NOMO-1 treated with DMSO at 0.1 percent for 48 hours (cell line): ENCODE results near the gene SYNPR.

Experiments used
- DNase-seq: peaks from one replicate; lab custom pipeline; 2025; ENCODE audit not compliant: unreplicated experiment; lab: John Stamatoyannopoulos, UW

The SYNPR gene

GRCh38 chr3:63467392-63467791 is 189.3 kb downstream of the SYNPR start:
- no peak for DNase-seq

- DNase-seq, result no peak
Measured at GRCh38 chr3:63470745-63471144, 192.6 kb downstream of the SYNPR start.

DNA sequence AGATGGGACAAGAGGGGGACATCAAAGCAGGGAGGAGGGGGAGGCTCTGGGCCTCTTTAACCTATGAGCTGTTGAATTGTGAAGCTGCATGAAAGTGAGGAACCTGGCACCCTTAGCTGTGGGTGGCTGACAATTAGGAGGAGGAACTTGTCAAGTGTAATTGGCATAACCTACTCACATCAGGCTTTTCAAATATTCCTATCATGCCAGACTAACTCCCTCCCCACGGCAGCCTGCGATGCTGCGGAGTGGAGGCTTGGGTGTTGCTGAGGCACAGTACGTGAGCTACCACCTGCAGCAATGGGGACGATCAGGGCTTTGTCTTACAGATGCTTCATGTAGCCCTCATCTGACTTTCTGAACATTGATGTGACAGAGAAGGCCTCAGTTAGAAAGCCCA is 193.7 kb downstream of the SYNPR start:
- DNase-seq, result no peak

- no peak for DNase-seq
Measured at GRCh38 chr3:63473641-63474166, 195.6 kb downstream of the SYNPR start.

DNA sequence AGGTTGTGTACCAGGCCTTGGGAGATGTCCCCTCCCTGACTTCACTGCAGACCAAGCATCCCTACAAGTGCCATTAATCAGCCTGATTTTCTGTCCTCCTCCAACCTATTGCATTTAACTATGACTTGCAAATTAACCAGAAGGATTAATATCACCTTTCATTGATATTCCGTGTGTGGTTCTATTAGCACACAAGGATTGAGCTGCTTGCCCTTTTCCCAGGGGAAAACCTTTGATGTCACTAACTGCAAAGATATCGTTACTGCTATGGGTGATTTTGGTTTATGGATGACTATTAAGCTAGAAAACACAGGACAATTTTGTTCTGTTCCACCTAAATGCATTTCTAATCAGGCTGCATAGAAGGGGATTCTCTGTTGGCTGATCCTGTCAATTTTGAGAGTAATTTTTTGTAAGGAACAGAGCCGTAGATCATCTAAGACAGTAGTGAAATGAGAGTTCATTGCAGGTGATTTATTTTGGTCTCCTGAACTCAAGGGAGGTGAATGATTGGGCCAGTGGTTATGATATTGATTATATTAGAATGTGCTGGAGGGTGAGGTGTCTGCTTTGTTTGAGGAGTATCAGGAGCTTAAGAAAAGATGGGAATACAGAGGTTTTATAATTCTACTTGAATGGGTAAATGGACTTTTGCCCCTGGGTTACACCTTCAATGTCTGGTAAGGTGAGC is 196.9 kb downstream of the SYNPR start:
- DNase-seq, result no peak

DNA sequence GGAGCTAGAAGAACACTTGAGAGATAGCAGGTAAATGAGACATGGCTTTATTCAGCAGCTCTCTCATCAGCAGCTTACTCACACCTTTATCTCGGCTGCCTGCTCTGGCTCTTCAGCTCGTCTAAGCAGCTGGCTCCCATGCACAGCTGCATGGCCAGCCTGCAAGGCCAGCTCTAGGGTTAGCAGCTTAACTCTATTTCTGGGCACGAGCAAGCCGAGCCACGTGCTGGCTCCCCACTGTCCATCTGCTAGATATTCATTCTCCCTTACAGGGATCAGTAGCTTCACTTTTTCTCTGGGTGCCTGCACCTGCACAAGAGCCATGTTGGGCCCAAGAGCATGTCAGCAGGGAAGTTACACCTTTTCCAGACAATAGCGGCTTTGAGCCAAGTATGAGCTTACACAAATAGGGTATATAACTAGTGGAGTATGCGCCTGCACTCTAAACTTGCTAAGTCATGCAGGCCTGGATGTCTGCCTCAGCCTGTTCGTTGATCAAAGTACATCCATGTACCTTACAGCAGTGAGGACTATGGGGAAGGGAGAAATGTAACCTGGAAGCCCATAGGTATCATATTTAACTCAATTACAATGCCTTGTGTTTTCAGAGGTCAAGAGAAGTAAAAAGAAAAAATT is 199.5 kb downstream of the SYNPR start:
- no peak for DNase-seq

DNA sequence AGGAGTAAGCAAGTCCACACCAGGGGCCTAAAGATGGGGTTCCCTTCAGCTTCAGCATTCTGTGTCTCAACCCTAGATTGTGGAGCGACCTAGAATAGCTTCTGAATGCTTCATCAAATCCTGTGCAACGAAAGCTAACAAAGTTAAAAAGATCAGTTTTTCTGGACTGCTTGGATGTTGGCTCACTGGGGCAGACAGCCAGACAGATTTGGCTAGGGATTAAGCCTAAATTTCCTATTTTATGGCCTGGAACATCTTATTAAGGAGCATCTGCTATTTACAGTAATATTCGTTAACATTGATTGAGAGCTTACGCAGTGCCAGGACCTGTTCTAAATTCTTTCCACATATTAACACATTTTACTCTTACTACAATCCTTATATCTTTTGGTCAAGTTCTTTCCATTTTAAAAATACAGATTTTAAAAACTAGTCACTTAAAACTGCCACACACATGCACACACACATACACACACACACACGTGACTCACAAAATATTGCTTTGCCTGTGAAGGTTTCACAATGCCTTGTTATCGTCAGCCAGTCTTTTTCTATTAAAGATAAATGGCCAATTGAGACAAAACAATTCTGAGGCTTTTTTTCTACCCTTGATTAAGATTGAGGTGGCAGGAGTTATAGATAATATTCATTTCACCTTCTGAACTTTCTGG is 201.0 kb downstream of the SYNPR start:
- no peak for DNase-seq

DNA sequence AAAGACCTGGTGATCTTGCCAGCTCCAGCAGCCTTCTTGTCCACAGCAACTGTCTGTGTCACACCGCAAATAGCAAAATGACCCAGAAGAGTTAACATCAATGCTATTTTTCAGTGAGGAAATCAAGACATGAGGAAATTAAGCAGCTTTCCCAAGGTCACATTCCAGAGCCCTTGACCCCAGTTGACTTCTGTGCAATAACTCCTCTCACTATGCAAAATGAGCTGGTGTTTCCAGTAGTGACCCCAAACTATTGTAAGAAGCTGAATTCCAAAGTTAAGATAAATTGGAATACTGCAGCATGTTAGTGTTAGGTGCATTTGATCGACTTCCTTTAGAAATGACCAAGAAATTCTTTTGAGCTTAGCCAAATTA is 201.5 kb downstream of the SYNPR start:
- DNase-seq, result no peak

DNA sequence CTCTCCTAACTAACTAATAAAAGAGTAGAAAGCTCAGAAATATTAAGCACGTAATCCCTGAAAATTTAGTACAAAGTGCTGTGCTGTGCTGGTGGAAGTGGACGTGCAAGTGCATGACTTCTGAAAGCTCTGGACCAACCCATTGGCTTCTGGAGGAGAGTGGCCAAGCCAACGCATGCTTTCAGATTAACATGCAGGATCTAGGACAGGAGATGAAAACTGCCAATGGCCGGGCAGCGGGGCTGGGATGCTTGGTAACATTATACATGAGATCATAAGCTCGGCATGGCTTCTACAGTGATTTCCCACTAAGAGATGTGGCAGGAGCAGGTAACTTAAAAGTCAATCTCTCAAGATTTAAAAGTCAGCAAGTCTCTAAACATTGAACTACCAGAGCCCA is 203.5 kb downstream of the SYNPR start:
- DNase-seq, result no peak

DNA sequence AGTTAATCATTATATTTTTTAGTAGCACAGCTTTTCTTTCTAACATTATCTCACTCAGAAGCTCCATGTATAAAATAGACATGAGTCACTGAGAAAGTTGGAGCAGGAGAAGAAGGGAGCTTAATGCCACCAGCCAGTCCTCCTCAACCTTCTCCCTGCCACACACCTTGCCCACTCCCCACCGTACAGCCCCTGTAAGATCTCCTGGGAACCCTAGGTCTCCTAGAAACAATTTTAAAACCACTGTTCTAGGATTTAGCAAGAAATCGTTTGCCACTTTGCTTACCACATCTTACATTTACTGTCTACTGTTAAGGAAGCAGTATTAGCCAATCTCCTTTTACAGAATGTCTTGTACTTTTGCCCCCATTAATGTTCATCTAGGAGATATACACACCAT is 204.2 kb downstream of the SYNPR start:
- peak; percentile 48 for DNase-seq

- peak; percentile 63 for DNase-seq
Measured at GRCh38 chr3:63492464-63492863, 214.4 kb downstream of the SYNPR start.

GRCh38 chr3:63493101-63493500 is 215.0 kb downstream of the SYNPR start:
- no peak for DNase-seq

- no peak for DNase-seq
Measured at GRCh38 chr3:63494646-63495045, 216.5 kb downstream of the SYNPR start.

DNA sequence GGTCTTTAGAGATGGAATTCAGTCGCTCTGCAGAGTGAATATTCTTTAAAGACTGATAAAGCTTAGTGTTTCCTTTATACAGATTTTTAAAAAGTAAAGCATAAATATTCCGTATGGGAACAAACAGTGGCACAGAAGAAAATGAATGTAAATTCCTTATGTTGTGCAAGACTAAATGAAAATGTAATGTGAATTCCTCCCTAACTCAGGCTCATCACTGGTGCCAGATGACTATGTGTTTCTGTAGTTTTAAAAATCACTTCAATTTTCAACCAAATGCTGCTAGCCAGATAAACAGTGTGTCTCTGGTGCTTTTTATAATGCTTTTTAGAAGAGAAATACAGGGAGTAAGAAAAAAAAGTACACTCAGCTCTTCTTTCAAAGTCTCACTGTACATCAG is 219.5 kb downstream of the SYNPR start:
- no peak for DNase-seq

DNA sequence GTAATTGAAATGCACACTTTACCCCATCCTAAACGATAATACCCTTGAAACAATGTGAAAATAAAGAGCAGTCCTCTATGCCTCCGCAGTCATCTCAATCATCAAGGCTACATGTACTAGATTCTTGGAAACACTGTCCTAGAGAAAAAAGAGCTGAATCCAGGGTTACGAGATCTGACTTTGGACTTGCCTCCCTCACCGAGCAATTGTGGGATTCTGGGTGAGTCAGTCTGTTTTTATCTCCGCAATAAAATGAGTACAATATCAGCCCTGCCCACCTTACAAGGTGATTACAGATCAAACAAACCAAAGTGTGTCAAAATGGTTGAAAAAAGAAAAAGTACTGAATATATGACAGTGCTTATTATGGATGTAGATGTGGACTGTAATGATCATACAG is 222.1 kb downstream of the SYNPR start:
- no peak for DNase-seq

DNA sequence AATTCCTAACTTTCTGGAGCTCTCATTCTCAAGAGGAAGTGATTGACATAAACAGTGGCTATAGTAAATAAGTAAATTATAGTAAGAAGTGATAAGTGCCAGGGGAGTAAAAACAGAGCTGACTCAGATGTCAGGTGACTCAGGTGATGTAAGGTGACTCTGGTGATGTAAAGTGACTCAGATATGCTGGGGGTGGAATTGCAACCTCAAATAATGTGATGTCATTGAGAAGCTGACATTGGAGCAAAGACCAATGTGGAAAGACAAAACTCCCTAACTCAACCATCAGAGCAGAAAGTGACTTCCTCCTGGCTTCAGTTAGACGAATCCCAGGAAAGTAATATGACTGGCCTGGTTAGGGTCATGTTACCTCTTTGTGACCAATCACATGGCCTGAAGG is 230.2 kb downstream of the SYNPR start:
- DNase-seq, result no peak

DNA sequence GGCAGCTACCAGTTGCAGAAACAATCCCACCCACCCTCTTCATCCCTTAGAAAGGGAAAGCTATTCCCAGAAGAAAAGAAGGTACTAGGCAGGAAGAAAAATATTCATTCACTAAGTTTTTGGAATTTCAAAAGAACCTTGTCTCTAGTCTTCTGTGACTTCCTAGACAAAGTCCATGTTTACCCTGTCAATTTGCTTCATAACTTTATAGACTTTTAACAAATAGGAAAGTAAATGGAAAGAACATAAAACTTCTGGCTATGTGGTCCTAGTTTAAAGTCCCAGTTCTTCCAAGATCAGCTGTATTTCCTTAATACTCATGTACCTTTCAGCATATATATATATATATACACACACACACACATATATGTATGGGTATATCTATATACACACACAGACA is 230.7 kb downstream of the SYNPR start:
- no peak for DNase-seq

GRCh38 chr3:63513791-63514190 is 235.7 kb downstream of the SYNPR start:
- no peak for DNase-seq

GRCh38 chr3:63514678-63515077 is 236.6 kb downstream of the SYNPR start:
- no peak for DNase-seq

DNA sequence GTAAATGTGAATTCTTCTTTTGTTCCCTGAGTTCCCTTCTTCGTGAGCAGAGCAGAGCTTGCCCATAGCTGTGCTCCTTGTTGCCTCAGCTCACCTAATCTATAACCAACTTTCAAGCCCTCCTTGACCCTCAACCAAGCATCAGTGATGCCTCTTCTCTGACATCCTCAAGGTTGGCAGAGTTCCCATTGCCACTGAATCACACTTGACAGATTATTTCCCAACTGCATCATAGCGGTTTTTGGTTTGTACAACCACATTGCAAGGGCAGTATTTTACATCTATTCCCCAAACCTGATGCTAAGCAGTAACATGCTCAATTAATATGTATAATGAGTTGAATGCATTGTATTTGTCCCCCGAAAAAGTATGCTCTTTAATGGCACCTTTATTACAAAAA is 241.3 kb downstream of the SYNPR start:
- DNase-seq, result peak; percentile 19

DNA sequence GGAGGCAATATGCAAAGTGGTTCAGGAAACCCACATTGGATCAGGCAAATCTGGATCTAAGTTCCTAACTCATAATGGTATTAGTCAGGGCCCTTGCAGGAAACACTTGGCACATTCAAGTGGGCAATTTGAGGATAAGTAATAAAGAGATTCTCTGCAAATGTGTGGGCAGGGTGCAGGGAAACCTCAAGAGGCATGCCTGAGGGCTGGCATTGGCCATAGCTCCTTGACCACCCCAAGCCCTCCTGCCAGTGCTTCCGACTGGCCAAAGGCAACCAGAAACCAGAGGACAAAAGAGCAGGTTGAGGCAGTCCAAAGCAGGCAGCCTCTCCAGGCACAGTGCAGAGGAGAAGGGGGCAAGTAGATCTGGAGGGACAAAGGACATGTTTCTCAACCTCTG is 243.5 kb downstream of the SYNPR start:
- DNase-seq, result no peak

DNA sequence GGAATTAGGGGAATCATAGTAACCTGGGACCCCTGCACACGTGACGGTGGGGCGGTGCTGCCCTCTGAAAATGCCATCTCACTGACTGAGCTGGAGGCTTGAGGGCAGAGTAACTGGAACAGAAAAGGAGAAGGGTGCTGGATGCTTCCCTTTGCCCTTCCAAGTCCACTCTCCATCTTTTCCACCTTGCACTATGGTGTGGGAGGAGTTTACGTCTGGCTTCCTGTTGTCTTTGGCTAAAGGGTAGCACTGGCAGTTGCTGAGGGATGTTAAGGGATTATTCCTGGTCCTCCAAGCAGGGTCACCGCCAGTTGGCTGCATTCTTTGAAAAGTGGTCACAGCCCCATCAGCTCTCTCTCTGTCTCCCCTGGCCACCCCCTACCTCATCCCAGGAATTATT is 245.0 kb downstream of the SYNPR start:
- DNase-seq, result no peak
